ENCODE data around the gene WIPF1. TPM values are rescaled to one million over a fixed set of nuclear protein-coding genes. Genes with fewer than 3 reads are reported as not detected.

The WIPF1 gene
- total RNA-seq, 4 donors from 2014 or later = 4.8 to 21.8 (median 7.3) TPM

GRCh38 chr2:174618179-174618578, 20.6 kb upstream of the WIPF1 start:
- 91% methylated on average over 2 of the region's 2 CpGs for WGBS
- no peaks in the 10 kb centered on the region for H3K9me3 ChIP-seq
- H3K27me3 ChIP-seq = no peaks in the 10 kb centered on the region
- no peaks in the 10 kb centered on the region for H3K36me3 ChIP-seq
- H3K4me3 ChIP-seq = no peak overlapping the region
- H3K27ac ChIP-seq = peak overlapping the region; percentile 68
- H3K4me1 ChIP-seq = peaks cover 43% of the 10 kb centered on the region
- no peak for TF ChIP-seq POLR2A (IDR thresholded peaks at IDR 0.05)
- no peak for TF ChIP-seq POLR2AphosphoS5 (IDR thresholded peaks at IDR 0.05)
- TF ChIP-seq CTCF (IDR thresholded peaks at IDR 0.05) = no peak
- TF ChIP-seq EP300 (IDR thresholded peaks at IDR 0.05) = no peak
- no peak for DNase-seq (ENCODE audit: low spot score in 2 of 2)

- Histone ChIP-seq H3K4me3 (no peak overlapping the region), H3K36me3 (no peaks in the 10 kb centered on the region), H3K27ac (peak overlapping the region; percentile 68), H3K4me1 (peaks cover 43% of the 10 kb centered on the region), H3K27me3 (no peaks in the 10 kb centered on the region), H3K9me3 (no peaks in the 10 kb centered on the region)
- WGBS = 53% methylated on average over 3 of the region's 3 CpGs
- DNase-seq (ENCODE audit: low spot score in 2 of 2) = no peak
- TF ChIP-seq POLR2AphosphoS5 (IDR thresholded peaks at IDR 0.05) = no peak
- no peak for TF ChIP-seq POLR2A (IDR thresholded peaks at IDR 0.05)
- no peak for TF ChIP-seq CTCF (IDR thresholded peaks at IDR 0.05)
- TF ChIP-seq EP300 (IDR thresholded peaks at IDR 0.05) = no peak
Measured at GRCh38 chr2:174617718-174618117, 20.1 kb upstream of the WIPF1 start.

GRCh38 chr2:174617120-174617519, 19.5 kb upstream of the WIPF1 start:
- 81% methylated on average over 2 of the region's 2 CpGs for WGBS
- Histone ChIP-seq H3K9me3 (no peaks in the 10 kb centered on the region), H3K36me3 (no peaks in the 10 kb centered on the region), H3K27ac (peak overlapping the region; percentile 68), H3K4me3 (no peak overlapping the region), H3K27me3 (no peaks in the 10 kb centered on the region), H3K4me1 (peaks cover 43% of the 10 kb centered on the region)
- no peak for DNase-seq (ENCODE audit: low spot score in 2 of 2)
- no peak for TF ChIP-seq POLR2A (IDR thresholded peaks at IDR 0.05)
- TF ChIP-seq CTCF (IDR thresholded peaks at IDR 0.05) = no peak
- no peak for TF ChIP-seq POLR2AphosphoS5 (IDR thresholded peaks at IDR 0.05)
- TF ChIP-seq EP300 (IDR thresholded peaks at IDR 0.05) = no peak

GRCh38 chr2:174615871-174616436, 18.4 kb upstream of the WIPF1 start:
- no peaks in the 10 kb centered on the region for H3K9me3 ChIP-seq
- DNase-seq (ENCODE audit: low spot score in 2 of 2) = no peak
- 52% methylated on average over 4 of the region's 4 CpGs for WGBS
- TF ChIP-seq EP300 (IDR thresholded peaks at IDR 0.05) = no peak
- no peak for TF ChIP-seq CTCF (IDR thresholded peaks at IDR 0.05)
- TF ChIP-seq POLR2AphosphoS5 (IDR thresholded peaks at IDR 0.05) = no peak
- no peak for TF ChIP-seq POLR2A (IDR thresholded peaks at IDR 0.05)
- no peaks in the 10 kb centered on the region for H3K27me3 ChIP-seq
- peaks cover 43% of the 10 kb centered on the region for H3K4me1 ChIP-seq
- no peaks in the 10 kb centered on the region for H3K36me3 ChIP-seq
- no peak overlapping the region for H3K4me3 ChIP-seq
- H3K27ac ChIP-seq = peak overlapping the region; percentile 63

GRCh38 chr2:174614261-174614660, 16.7 kb upstream of the WIPF1 start:
- Histone ChIP-seq H3K27ac (no peak overlapping the region), H3K4me1 (peaks cover 57% of the 10 kb centered on the region), H3K36me3 (no peaks in the 10 kb centered on the region), H3K9me3 (no peaks in the 10 kb centered on the region), H3K27me3 (no peaks in the 10 kb centered on the region), H3K4me3 (no peak overlapping the region)
- WGBS = 54% methylated on average over 4 of the region's 4 CpGs
- DNase-seq (ENCODE audit: low spot score in 2 of 2) = no peak
- TF ChIP-seq POLR2A (IDR thresholded peaks at IDR 0.05) = no peak

- DNase-seq (ENCODE audit: low spot score in 2 of 2) = no peak
- peaks cover 62% of the 10 kb centered on the region for H3K4me1 ChIP-seq
- TF ChIP-seq POLR2A (IDR thresholded peaks at IDR 0.05) (no peak), CTCF (IDR thresholded peaks at IDR 0.05) (no peak), POLR2AphosphoS5 (IDR thresholded peaks at IDR 0.05) (no peak), EP300 (IDR thresholded peaks at IDR 0.05) (no peak)
- H3K27me3 ChIP-seq = no peaks in the 10 kb centered on the region
- WGBS = 93% methylated on average over 2 of the region's 2 CpGs
- no peaks in the 10 kb centered on the region for H3K36me3 ChIP-seq
- no peak overlapping the region for H3K27ac ChIP-seq
- H3K9me3 ChIP-seq = no peaks in the 10 kb centered on the region
- no peak overlapping the region for H3K4me3 ChIP-seq
Measured at GRCh38 chr2:174613531-174613930, 15.9 kb upstream of the WIPF1 start.
